Omental fat pad (tissue), 4 donors: ENCODE data around the gene CASP1. TPM values are rescaled to one million over a fixed set of nuclear protein-coding genes. Genes with fewer than 3 reads are reported as not detected.
"Not testable (repeated sequence)": the region's sequence is repeated elsewhere in the genome, so short reads cannot be mapped to it uniquely, and the experiment has no call there.

Experiments
- ATAC-seq: fragments of 150-250 bp; one replicate; pipeline ENCODE4 v1.9.1; 2016; ENCODE audit warnings: mild to moderate bottlenecking, moderate library complexity; ENCODE audit not compliant: low FRiP score
- DNase-seq: peaks from one replicate; pipeline ENCODE4 v3.0.0-alpha.2; 2019; ENCODE audit warnings: low spot score
- CTCF ChIP-seq, 3 donors: fragments of 450-650 bp; IDR thresholded peaks; one replicate each; pipeline ENCODE4 v1.5.1; 2016 to 2017; ENCODE audit warnings: antibody characterized with exemption in 3 of 3, mild to moderate bottlenecking in 3 of 3, moderate library complexity in 2 of 3
- total RNA-seq, 4 donors: library from RNA; depleted of rRNA; stranded (reverse); fragments of >200 nt; gene quantifications; one replicate each; pipeline ENCODE4 v1.1.0, GENCODE V29; 2016

Gene CASP1
- total RNA-seq, 4 donors from 2014 or later, result 12.1 to 28.4 (median 20.8) TPM

GRCh38 chr11:105040703-105041102 is 5.8 kb upstream of the CASP1 start:
- no peak for ATAC-seq
- TF ChIP-seq CTCF (IDR thresholded peaks at IDR 0.05), result no peak
- DNase-seq, result no peak

GRCh38 chr11:105034388-105034787 is 556 bp downstream of the CASP1 start:
- not testable (repeated sequence) for DNase-seq, ATAC-seq

GRCh38 chr11:105033781-105034180 is 1.2 kb downstream of the CASP1 start:
- ATAC-seq (no peak), DNase-seq (no peak)
- no peak for TF ChIP-seq CTCF (IDR thresholded peaks at IDR 0.05)

- no peak for DNase-seq
- ATAC-seq, result no peak
- TF ChIP-seq CTCF (IDR thresholded peaks at IDR 0.05), result no peak
Observed at GRCh38 chr11:105033343-105033742, 1.6 kb downstream of the CASP1 start.

- no peak for ATAC-seq
- no peak for TF ChIP-seq CTCF (IDR thresholded peaks at IDR 0.05)
Observed at GRCh38 chr11:105032495-105032894, 2.4 kb downstream of the CASP1 start.

GRCh38 chr11:105027678-105028077 is 7.3 kb downstream of the CASP1 start:
- TF ChIP-seq CTCF (IDR thresholded peaks at IDR 0.05), result no peak
- DNase-seq (no peak), ATAC-seq (no peak)

More at GRCh38 chr11:105032495-105032894, 2.4 kb downstream of the CASP1 start:
- DNase-seq, result no peak

GRCh38 chr11:105024394-105024793 is 10.6 kb downstream of the CASP1 start:
- TF ChIP-seq CTCF (IDR thresholded peaks at IDR 0.05), result no peak
- no peak for ATAC-seq
- DNase-seq, result no peak

GRCh38 chr11:105023003-105023402 is 11.9 kb downstream of the CASP1 start, which contains the start of gene CASP5:
TSS of gene CASP5 (minus strand) at chr11:105023168. CDS start at chr11:105023136, 32 bp downstream.
- TF ChIP-seq CTCF (IDR thresholded peaks at IDR 0.05), result no peak
- ATAC-seq (no peak), DNase-seq (no peak)
